Activated CD8-positive, alpha-beta memory T cell treated with anti-CD3 and anti-CD28 coated beads, Interleukin-2, amount 10 ng/mL, durations not matched to agents 7 days and 5 days (primary cell): ENCODE measurements around the gene FSTL4. TPM values are rescaled to one million over a fixed set of nuclear protein-coding genes. Genes with fewer than 3 reads are reported as not detected.
"Not testable (repeated sequence)": the region's sequence is repeated elsewhere in the genome, so short reads cannot be mapped to it uniquely, and the experiment has no call there.

Experiments used
- ATAC-seq: fragments of 150-1000 bp; cut with Tn5 transposase; one replicate; pipeline ENCODE4 v1.10.0; 2021; ENCODE audit warnings: moderate library complexity
- CTCF ChIA-PET: fragments of 350-600 bp; sonication (Branson Sonifier 250); formaldehyde crosslinking; loops from one replicate; lab custom pipeline; 2021; ENCODE audit warnings: antibody characterized with exemption; lab: Charles Lee
- DNase-seq: peaks from one replicate; pipeline ENCODE4 v3.0.0-alpha.2; 2020
- H3K27ac Mint-ChIP-seq: one replicate; pipeline ENCODE4 v1.8.0; 2021; ENCODE audit warnings: mild to moderate bottlenecking, mixed read lengths
- H3K27me3 Mint-ChIP-seq: one replicate; pipeline ENCODE4 v1.8.0; 2021; ENCODE audit warnings: mixed read lengths
- H3K36me3 Mint-ChIP-seq: one replicate; pipeline ENCODE4 v1.8.0; 2021; ENCODE audit warnings: mild to moderate bottlenecking, mixed read lengths
- H3K4me1 Mint-ChIP-seq: one replicate; pipeline ENCODE4 v1.8.0; 2021; ENCODE audit warnings: mixed read lengths
- H3K4me3 Mint-ChIP-seq: one replicate; pipeline ENCODE4 v1.8.0; 2021; ENCODE audit warnings: mild to moderate bottlenecking, moderate library complexity, mixed read lengths
- H3K9me3 Mint-ChIP-seq: one replicate; pipeline ENCODE4 v1.8.0; 2022; ENCODE audit warnings: low read depth, mixed read lengths
- total RNA-seq, 2 experiments: library from RNA; stranded (reverse); gene quantifications; one replicate each; pipeline ENCODE4 v1.2.3, GENCODE V29; 2021

Gene FSTL4
- total RNA-seq, 2 experiments from 2014 or later = not detected

DNA sequence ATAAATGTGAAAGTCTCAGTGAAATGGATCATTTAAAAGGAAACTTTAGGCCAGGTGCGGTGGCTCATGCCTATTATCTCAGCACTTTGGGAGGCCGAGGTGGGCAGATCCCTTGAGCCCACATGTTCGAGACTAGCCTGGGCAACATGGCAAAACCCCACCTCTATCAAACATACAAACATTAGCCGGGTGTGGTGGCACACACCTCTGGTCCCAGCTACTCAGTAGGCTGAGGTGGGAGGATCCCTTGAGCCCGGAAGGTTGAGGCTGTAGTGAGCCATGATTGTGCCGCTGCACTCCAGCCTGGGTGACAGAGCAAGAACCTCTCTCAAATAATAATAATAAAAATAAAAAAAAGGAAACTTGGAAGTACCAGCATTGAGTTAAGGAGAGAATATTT lies 384.4 kb downstream of the FSTL4 start:
- H3K9me3 Mint-ChIP-seq = no peaks in the 10 kb centered on the region
- no peaks in the 10 kb centered on the region for H3K36me3 Mint-ChIP-seq
- no peaks in the 10 kb centered on the region for H3K4me1 Mint-ChIP-seq
- ATAC-seq = no peak
- peaks cover 15% of the 10 kb centered on the region for H3K27me3 Mint-ChIP-seq
- no peak for DNase-seq
- no peak overlapping the region for H3K27ac Mint-ChIP-seq
- no peak overlapping the region for H3K4me3 Mint-ChIP-seq
- CTCF ChIA-PET = no interaction called here

DNA sequence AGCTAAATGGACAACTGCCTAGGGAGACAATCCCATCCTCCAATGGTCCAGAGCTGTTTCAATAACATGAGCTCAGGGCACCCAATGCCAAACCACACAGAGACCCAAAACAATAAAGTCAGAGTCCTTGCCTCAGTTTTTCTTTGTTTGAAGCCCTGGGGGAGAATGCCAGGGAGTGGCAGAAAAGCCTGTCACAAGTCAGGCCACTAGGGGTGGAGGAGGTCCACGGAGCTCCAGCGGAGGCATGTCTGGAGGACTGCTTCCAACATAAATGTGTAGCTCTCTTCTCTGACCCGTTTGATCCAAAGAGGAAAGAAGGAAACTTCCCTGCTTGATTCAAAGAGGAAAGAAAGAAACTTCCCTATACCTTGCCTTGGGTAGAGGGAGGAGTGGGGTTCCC lies 385.3 kb downstream of the FSTL4 start:
- CTCF ChIA-PET = no interaction called here
- Mint-ChIP-seq H3K4me3 (no peak overlapping the region), H3K27me3 (peaks cover 15% of the 10 kb centered on the region), H3K27ac (no peak overlapping the region), H3K9me3 (no peaks in the 10 kb centered on the region), H3K4me1 (no peaks in the 10 kb centered on the region), H3K36me3 (no peaks in the 10 kb centered on the region)
- DNase-seq (no peak), ATAC-seq (no peak)

DNA sequence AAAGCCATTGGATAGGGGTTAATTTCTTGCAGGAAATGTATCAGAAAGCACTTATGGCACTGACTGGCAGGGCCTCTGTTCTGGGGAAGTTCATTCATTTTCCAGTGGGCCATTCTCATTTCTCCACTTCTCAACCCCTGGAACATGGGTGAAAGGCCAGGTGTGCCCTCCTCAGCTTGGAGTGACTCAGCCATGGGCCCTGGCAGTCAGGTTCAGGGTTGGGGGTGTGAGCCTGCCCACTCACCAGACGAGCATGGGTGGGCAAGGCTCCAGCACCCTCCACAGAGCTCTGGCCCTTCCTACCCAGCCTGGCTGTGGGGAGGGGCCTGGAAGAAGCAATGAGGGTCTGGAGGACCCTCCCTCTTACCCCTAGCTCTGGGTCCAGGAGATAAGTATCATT lies 386.2 kb downstream of the FSTL4 start:
- H3K36me3 Mint-ChIP-seq = no peaks in the 10 kb centered on the region
- no peaks in the 10 kb centered on the region for H3K4me1 Mint-ChIP-seq
- ATAC-seq (no peak), DNase-seq (no peak)
- CTCF ChIA-PET = no interaction called here
- no peaks in the 10 kb centered on the region for H3K9me3 Mint-ChIP-seq
- H3K4me3 Mint-ChIP-seq = no peak overlapping the region
- H3K27ac Mint-ChIP-seq = no peak overlapping the region
- peaks cover 15% of the 10 kb centered on the region for H3K27me3 Mint-ChIP-seq

- CTCF ChIA-PET = no interaction called here
- ATAC-seq (no peak), DNase-seq (no peak)
These were observed 386.6 kb downstream of the FSTL4 start for GRCh38 chr5:133225671-133226152.

GRCh38 chr5:133222979-133223378 lies 389.4 kb downstream of the FSTL4 start:
- H3K9me3 Mint-ChIP-seq = no peaks in the 10 kb centered on the region
- H3K4me1 Mint-ChIP-seq = no peaks in the 10 kb centered on the region
- H3K27me3 Mint-ChIP-seq = peaks cover 10% of the 10 kb centered on the region
- CTCF ChIA-PET = no interaction called here
- no peak for DNase-seq
- H3K36me3 Mint-ChIP-seq = no peaks in the 10 kb centered on the region
- no peak overlapping the region for H3K27ac Mint-ChIP-seq
- ATAC-seq = no peak
- H3K4me3 Mint-ChIP-seq = no peak overlapping the region

More at GRCh38 chr5:133225671-133226152, 386.6 kb downstream of the FSTL4 start:
- H3K4me1 Mint-ChIP-seq = no peaks in the 10 kb centered on the region
- H3K36me3 Mint-ChIP-seq = no peaks in the 10 kb centered on the region
- H3K27me3 Mint-ChIP-seq = peaks cover 15% of the 10 kb centered on the region
- no peaks in the 10 kb centered on the region for H3K9me3 Mint-ChIP-seq
- H3K27ac Mint-ChIP-seq = no peak overlapping the region
- no peak overlapping the region for H3K4me3 Mint-ChIP-seq

- ATAC-seq = no peak
- CTCF ChIA-PET = no interaction called here
These were observed 389.8 kb downstream of the FSTL4 start for GRCh38 chr5:133222521-133222920.

DNA sequence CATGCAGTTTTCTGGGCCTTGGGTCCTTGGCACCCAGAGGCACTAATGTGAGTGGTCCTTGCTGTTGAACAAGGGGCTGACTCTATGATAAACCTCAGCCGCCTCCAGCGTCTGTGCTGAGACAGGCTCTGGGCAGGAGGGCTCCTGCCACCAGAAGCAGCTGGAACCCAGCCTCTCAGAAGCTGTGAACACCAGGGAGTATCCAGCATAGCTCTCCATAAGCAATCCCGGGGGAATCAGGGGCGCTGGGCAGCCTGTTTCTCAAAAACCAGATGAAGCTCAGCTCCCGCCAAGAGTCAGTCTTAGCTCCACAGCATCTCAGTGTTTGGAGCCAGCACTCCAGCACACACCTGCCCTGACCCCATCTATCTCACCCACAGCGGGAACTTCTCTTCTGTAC lies 390.3 kb downstream of the FSTL4 start:
- no peaks in the 10 kb centered on the region for H3K4me1 Mint-ChIP-seq
- no peak for DNase-seq
- no peak overlapping the region for H3K4me3 Mint-ChIP-seq
- H3K27ac Mint-ChIP-seq = no peak overlapping the region
- CTCF ChIA-PET = no interaction called here
- H3K36me3 Mint-ChIP-seq = no peaks in the 10 kb centered on the region
- H3K27me3 Mint-ChIP-seq = peaks cover 6% of the 10 kb centered on the region
- no peaks in the 10 kb centered on the region for H3K9me3 Mint-ChIP-seq
- no peak for ATAC-seq

More at GRCh38 chr5:133222521-133222920, 389.8 kb downstream of the FSTL4 start:
- Mint-ChIP-seq H3K4me1 (no peaks in the 10 kb centered on the region), H3K36me3 (no peaks in the 10 kb centered on the region), H3K27me3 (peaks cover 10% of the 10 kb centered on the region), H3K9me3 (no peaks in the 10 kb centered on the region), H3K4me3 (no peak overlapping the region), H3K27ac (no peak overlapping the region)
- no peak for DNase-seq

DNA sequence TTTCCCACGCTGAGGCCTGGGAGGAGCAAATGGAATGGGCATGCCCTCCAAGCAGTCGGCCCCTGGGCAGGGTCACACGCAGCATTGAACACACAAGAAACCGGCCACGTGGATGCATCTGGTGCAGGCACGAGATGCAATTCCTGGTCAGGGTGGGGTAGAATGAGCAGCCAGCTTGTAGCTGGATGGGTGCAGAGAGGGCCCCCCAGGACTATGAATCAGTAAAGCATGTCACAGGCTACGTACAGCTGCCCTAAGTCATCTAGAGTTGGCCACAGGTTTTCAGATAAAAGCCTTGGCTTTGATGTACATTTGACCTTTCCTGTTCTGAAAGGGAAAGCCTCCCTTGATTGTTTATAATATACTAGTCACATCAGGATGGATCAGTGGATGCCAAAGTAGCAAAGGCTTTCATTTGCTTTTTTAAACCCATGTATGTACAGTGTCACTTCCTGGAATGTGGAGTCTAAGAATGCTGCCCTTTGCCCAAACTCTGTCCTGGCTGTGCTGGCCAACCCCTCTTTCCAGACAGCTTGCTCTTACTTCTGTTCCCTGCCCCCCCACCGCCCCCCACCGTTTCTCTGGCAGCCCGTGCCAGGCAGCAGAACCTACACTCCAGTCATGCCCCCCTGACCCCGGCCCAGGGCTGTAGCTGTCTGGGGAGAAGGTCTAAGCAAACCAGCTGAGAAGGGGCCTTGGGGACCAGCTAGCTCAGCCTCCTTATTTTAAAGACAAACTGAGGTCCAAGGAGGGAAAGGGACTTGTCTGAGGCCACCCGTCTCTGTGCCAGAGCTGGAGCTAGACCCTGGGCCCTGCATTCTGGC lies 391.3 kb downstream of the FSTL4 start:
- no peak for ATAC-seq
- Mint-ChIP-seq H3K36me3 (no peaks in the 10 kb centered on the region), H3K9me3 (no peaks in the 10 kb centered on the region), H3K27me3 (no peaks in the 10 kb centered on the region), H3K4me3 (no peak overlapping the region), H3K27ac (no peak overlapping the region), H3K4me1 (no peaks in the 10 kb centered on the region)
- CTCF ChIA-PET = no interaction called here
- DNase-seq = no peak

- CTCF ChIA-PET = no interaction called here
- DNase-seq = no peak
- Mint-ChIP-seq H3K27ac (no peak overlapping the region), H3K4me3 (no peak overlapping the region), H3K27me3 (no peaks in the 10 kb centered on the region), H3K36me3 (no peaks in the 10 kb centered on the region), H3K4me1 (no peaks in the 10 kb centered on the region), H3K9me3 (no peaks in the 10 kb centered on the region)
- no peak for ATAC-seq
These were observed 393.0 kb downstream of the FSTL4 start for GRCh38 chr5:133219296-133219695.

DNA sequence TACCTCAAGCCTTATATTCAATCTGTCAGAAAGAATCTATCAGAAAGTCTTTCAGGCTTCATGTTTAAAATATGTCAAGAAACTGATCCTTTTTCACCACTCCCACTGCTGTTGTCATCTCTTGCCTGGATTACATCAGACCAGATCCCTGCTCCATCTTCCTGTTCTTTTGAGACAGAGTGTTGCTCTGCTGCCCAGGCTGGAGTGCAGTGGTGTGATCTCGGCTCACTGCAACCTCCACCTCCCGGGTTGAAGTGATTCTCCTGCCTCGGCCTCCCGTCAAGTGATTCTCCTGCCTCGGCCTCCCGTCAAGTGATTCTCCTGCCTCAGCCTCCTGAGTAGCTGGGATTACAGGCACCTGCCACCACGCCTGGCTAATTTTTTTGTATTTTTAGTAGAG lies 396.2 kb downstream of the FSTL4 start:
- H3K36me3 Mint-ChIP-seq, DNase-seq, H3K4me1 Mint-ChIP-seq, H3K4me3 Mint-ChIP-seq, H3K9me3 Mint-ChIP-seq, H3K27ac Mint-ChIP-seq, H3K27me3 Mint-ChIP-seq, ATAC-seq, CTCF ChIA-PET: not testable (repeated sequence)

DNA sequence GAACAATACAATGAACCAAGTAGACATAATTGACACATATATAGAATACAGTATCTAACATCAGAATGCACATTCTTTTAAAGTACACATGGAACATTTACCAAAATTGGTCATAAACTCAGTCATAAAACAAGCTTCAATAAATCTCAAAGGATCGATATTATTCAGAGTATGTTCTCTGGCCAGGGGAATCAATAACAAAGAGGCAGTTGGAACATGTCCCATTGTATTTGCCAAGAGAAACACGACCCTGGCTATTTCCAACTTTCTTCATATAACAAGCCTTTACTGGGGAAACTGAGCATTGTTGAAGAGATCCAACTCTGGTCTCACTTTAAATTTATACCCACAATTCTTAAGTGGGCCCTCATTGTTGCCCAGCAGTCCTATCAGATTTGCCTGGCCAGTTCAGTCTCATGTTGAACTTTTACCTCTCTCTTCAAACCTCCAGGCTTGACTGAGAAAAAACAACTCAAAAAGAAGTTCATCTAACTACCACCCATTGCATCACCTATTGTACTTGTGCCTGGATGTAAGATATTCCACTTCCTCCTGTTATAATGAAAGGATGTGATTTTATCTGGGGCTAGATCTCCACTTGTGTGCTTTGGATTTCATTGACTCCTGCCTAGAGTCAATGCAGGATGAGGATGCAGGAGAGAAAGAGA lies 398.1 kb downstream of the FSTL4 start:
- H3K27me3 Mint-ChIP-seq = peaks cover 5% of the 10 kb centered on the region
- H3K4me3 Mint-ChIP-seq = no peak overlapping the region
- H3K36me3 Mint-ChIP-seq = no peaks in the 10 kb centered on the region
- no peaks in the 10 kb centered on the region for H3K9me3 Mint-ChIP-seq
- ATAC-seq (no peak), DNase-seq (no peak)
- no peaks in the 10 kb centered on the region for H3K4me1 Mint-ChIP-seq
- CTCF ChIA-PET = no interaction called here
- H3K27ac Mint-ChIP-seq = no peak overlapping the region

DNA sequence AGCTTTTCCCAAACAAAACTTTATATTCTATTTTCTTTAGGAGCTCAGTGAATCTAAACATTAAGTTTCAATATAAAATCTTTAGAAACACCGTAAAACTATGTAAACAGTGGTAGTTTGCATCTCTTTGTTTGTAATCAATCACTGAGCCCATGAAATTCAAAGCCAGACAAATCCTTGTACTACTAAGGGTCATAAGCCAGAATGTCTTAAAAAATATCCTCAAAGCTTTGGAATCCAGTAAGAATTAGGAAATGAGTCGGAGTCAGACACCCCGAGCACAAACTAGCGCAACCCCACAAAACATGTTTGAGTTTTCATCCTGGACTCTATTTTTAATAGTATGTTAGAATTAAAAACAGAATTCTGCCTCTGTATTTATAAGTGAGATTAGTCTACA lies 406.7 kb downstream of the FSTL4 start:
- CTCF ChIA-PET = no interaction called here
- Mint-ChIP-seq H3K4me1 (no peaks in the 10 kb centered on the region), H3K9me3 (no peaks in the 10 kb centered on the region), H3K36me3 (no peaks in the 10 kb centered on the region), H3K27ac (no peak overlapping the region), H3K4me3 (no peak overlapping the region), H3K27me3 (peaks cover 20% of the 10 kb centered on the region)
- no peak for DNase-seq
- no peak for ATAC-seq

DNA sequence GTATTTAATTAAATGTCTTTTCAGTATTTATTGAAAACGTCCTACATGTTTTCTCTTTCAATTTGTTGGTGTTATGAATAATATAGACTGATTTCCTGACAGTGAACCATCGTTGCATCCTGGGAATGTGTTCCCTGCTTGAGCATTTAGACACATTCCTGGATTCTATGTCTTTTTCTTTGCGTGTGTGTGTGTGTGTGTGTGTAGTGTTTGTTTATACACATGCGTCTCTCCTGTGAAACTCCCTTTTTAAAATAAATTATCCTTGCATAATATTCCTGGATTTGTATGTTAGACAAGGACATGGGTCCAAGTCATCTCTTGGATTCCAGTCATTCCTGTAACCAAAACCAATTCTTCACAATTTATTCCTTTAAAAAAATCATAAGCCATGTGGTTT lies 407.1 kb downstream of the FSTL4 start:
- Mint-ChIP-seq H3K36me3 (no peaks in the 10 kb centered on the region), H3K27me3 (peaks cover 20% of the 10 kb centered on the region), H3K27ac (no peak overlapping the region), H3K4me3 (no peak overlapping the region), H3K9me3 (no peaks in the 10 kb centered on the region), H3K4me1 (no peaks in the 10 kb centered on the region)
- ATAC-seq (no peak), DNase-seq (no peak)
- CTCF ChIA-PET = no interaction called here
